GM18526 (cell line): ENCODE data around the gene CCR5.

ENCODE experiments used
- POLR2A ChIP-seq: IDR thresholded peaks from 3 replicates; pipeline ENCODE4 v1.6.1; 2011; ENCODE audit not compliant: insufficient read length; ENCODE audit errors: extremely low read depth

Gene CCR5

GRCh38 chr3:46395210-46395661, 24.5 kb downstream of the CCR5 start:
- TF ChIP-seq POLR2A, result no peak

- no peak for TF ChIP-seq POLR2A
Measured at GRCh38 chr3:46395766-46396530, 25.2 kb downstream of the CCR5 start.

- TF ChIP-seq POLR2A, result no peak
Measured at GRCh38 chr3:46397111-46397510, 26.4 kb downstream of the CCR5 start.

- TF ChIP-seq POLR2A, result no peak
Measured at GRCh38 chr3:46398186-46398955, 27.6 kb downstream of the CCR5 start.

GRCh38 chr3:46399098-46399497, 28.4 kb downstream of the CCR5 start:
- no peak for TF ChIP-seq POLR2A

- TF ChIP-seq POLR2A, result no peak
Measured at GRCh38 chr3:46399557-46399956, 28.8 kb downstream of the CCR5 start.

- TF ChIP-seq POLR2A, result no peak
Measured at GRCh38 chr3:46400000-46400734, 29.4 kb downstream of the CCR5 start.

GRCh38 chr3:46400846-46401245, 30.1 kb downstream of the CCR5 start:
- no peak for TF ChIP-seq POLR2A

GRCh38 chr3:46401579-46401978, 30.8 kb downstream of the CCR5 start:
- TF ChIP-seq POLR2A, result no peak

- no peak for TF ChIP-seq POLR2A
Measured at GRCh38 chr3:46405301-46406019, 34.7 kb downstream of the CCR5 start.

GRCh38 chr3:46406443-46406787, 35.7 kb downstream of the CCR5 start:
- TF ChIP-seq POLR2A, result no peak

GRCh38 chr3:46406788-46407611, 36.3 kb downstream of the CCR5 start, which contains the start of the genes CCR5AS and CCRL2:
CCR5AS (minus strand) TSS chr3:46407066.
CCRL2 (plus strand) TSS chr3:46407259; CDS start chr3:46408080, 821 bp downstream.
- TF ChIP-seq POLR2A, result no peak

- no peak for TF ChIP-seq POLR2A
Measured at GRCh38 chr3:46407970-46408369, 37.2 kb downstream of the CCR5 start.

- TF ChIP-seq POLR2A, result no peak
Measured at GRCh38 chr3:46408853-46409252, 38.1 kb downstream of the CCR5 start.
